Hepatocyte (in vitro differentiated cells): ENCODE data around the gene RNF208. TPM values are rescaled to one million over a fixed set of nuclear protein-coding genes. Genes with fewer than 3 reads are reported as not detected.

Experiments
- DNase-seq: peaks from one replicate; pipeline ENCODE4 v3.0.0-alpha.2; 2016; ENCODE audit warnings: low spot score
- H2AFZ ChIP-seq: fragments of 200-600 bp; sonication (generic); 2 replicates; pipeline ENCODE4 v1.6.0; 2016; ENCODE audit warnings: antibody characterized with exemption, mild to moderate bottlenecking
- H3K27ac ChIP-seq: fragments of 200-600 bp; sonication (generic); 2 replicates; pipeline ENCODE4 v1.5.1; 2016; ENCODE audit warnings: mild to moderate bottlenecking
- H3K27me3 ChIP-seq: fragments of 200-600 bp; sonication (generic); 2 replicates; pipeline ENCODE4 v1.6.1; 2016
- H3K36me3 ChIP-seq: fragments of 200-600 bp; sonication (generic); replicated peaks from 2 replicates; pipeline ENCODE4 v1.5.1; 2016; ENCODE audit warnings: low read depth; ENCODE audit not compliant: insufficient read depth
- H3K4me1 ChIP-seq: fragments of 200-600 bp; sonication (generic); 2 replicates; pipeline ENCODE4 v1.5.1; 2016; ENCODE audit warnings: mild to moderate bottlenecking, moderate library complexity; ENCODE audit not compliant: insufficient read depth
- H3K4me2 ChIP-seq: fragments of 200-600 bp; sonication (generic); 2 replicates; pipeline ENCODE4 v1.6.0; 2016
- H3K4me3 ChIP-seq: fragments of 200-600 bp; sonication (generic); 2 replicates; pipeline ENCODE4 v1.5.1; 2016; ENCODE audit warnings: mild to moderate bottlenecking
- H3K79me2 ChIP-seq: fragments of 200-600 bp; sonication (generic); 2 replicates; pipeline ENCODE4 v1.6.0; 2017; ENCODE audit warnings: mild to moderate bottlenecking
- H3K9me2 ChIP-seq: fragments of 200-600 bp; sonication (generic); replicated peaks from 2 replicates; pipeline ENCODE4 v1.6.0; 2017; ENCODE audit warnings: mild to moderate bottlenecking; ENCODE audit not compliant: insufficient read depth
- H3K9me3 ChIP-seq: fragments of 200-600 bp; sonication (generic); 2 replicates; pipeline ENCODE4 v1.5.1; 2016; ENCODE audit warnings: low read depth, mild to moderate bottlenecking
- H4K20me1 ChIP-seq: fragments of 200-600 bp; sonication (generic); 2 replicates; pipeline ENCODE4 v1.6.0; 2016; ENCODE audit warnings: mild to moderate bottlenecking; ENCODE audit not compliant: insufficient read depth, poor library complexity, severe bottlenecking
- CTCF ChIP-seq: fragments of 200-600 bp; sonication (generic); IDR thresholded peaks from 2 replicates; pipeline ENCODE4 v1.5.1; 2016; ENCODE audit warnings: antibody characterized with exemption, mild to moderate bottlenecking; ENCODE audit not compliant: poor library complexity
- EZH2 ChIP-seq: fragments of 200-600 bp; sonication (generic); IDR thresholded peaks from 2 replicates; pipeline ENCODE4 v1.6.1; 2016; ENCODE audit warnings: antibody characterized with exemption, mild to moderate bottlenecking, borderline replicate concordance
- EZH2phosphoT487 ChIP-seq: fragments of 200-600 bp; sonication (generic); IDR thresholded peaks from one replicate; pipeline ENCODE4 v1.6.1; 2018; ENCODE audit warnings: antibody characterized with exemption, mild to moderate bottlenecking, low read depth, moderate library complexity; ENCODE audit not compliant: unreplicated experiment, severe bottlenecking
- WGBS: methylation state at CpG from one replicate; pipeline ENCODE4 v1.1.6; 2016; ENCODE audit warnings: low lambda C conversion rate; ENCODE audit errors: missing lambda C conversion rate; 5-methylcytosine and 5-hydroxymethylcytosine counted together
- polyA plus RNA-seq: library from polyadenylated mRNA; unstranded; fragments of >200 nt; fragmentation: Nextera tagmentation; extraction: Ambion mirVana; gene quantifications from 2 replicates; pipeline ENCODE4 v1.2.1, GENCODE V29; 2016
- total RNA-seq: library from RNA; depleted of rRNA; stranded (reverse); fragments of >200 nt; gene quantifications from 2 replicates; pipeline ENCODE4 v1.2.3, GENCODE V29; 2014

Gene RNF208
- total and polyA plus RNA-seq, 2 experiments from 2014 or later = 1.6 to 3.3 TPM

- Histone ChIP-seq H3K4me2 (peak overlapping the region; percentile 95), H2AFZ (peak overlapping the region; percentile 77), H4K20me1 (peaks cover 25% of the 10 kb centered on the region), H3K27me3 (no peaks in the 10 kb centered on the region), H3K9me3 (no peaks in the 10 kb centered on the region), H3K36me3 (no peaks in the 10 kb centered on the region), H3K4me1 (peaks cover 22% of the 10 kb centered on the region), H3K9me2 (no peaks in the 10 kb centered on the region), H3K79me2 (peaks cover 56% of the 10 kb centered on the region), H3K27ac (peak overlapping the region; percentile 98), H3K4me3 (peak overlapping the region; percentile 59)
- TF ChIP-seq CTCF = no peak
- no peak for TF ChIP-seq EZH2phosphoT487
- no peak for TF ChIP-seq EZH2
- DNase-seq = no peak
- 2% methylated on average over 30 of the region's 31 CpGs for WGBS
Observed at GRCh38 chr9:137188086-137188489, 34.0 kb downstream of the RNF208 start.

GRCh38 chr9:137187386-137187785 is 34.7 kb downstream of the RNF208 start:
- Histone ChIP-seq H3K4me1 (peaks cover 22% of the 10 kb centered on the region), H3K9me3 (no peaks in the 10 kb centered on the region), H3K4me3 (peak overlapping the region; percentile 59), H3K27ac (no peak overlapping the region), H2AFZ (no peak overlapping the region), H3K9me2 (no peaks in the 10 kb centered on the region), H3K36me3 (no peaks in the 10 kb centered on the region), H3K27me3 (no peaks in the 10 kb centered on the region), H3K4me2 (peak overlapping the region; percentile 95), H4K20me1 (peaks cover 25% of the 10 kb centered on the region), H3K79me2 (peaks cover 49% of the 10 kb centered on the region)
- DNase-seq = no peak
- TF ChIP-seq EZH2phosphoT487 = no peak
- no peak for TF ChIP-seq EZH2
- no peak for TF ChIP-seq CTCF
- 91% methylated on average over 15 of the region's 15 CpGs for WGBS

GRCh38 chr9:137186385-137186784 is 35.7 kb downstream of the RNF208 start:
- WGBS = 93% methylated on average over 6 of the region's 6 CpGs
- H3K79me2 ChIP-seq = peaks cover 39% of the 10 kb centered on the region
- TF ChIP-seq CTCF (no peak), EZH2 (no peak), EZH2phosphoT487 (no peak)

GRCh38 chr9:137185921-137186320 is 36.1 kb downstream of the RNF208 start:
- no peaks in the 10 kb centered on the region for H3K36me3 ChIP-seq
- 95% methylated on average over 19 of the region's 19 CpGs for WGBS

More at GRCh38 chr9:137186385-137186784, 35.7 kb downstream of the RNF208 start:
- Histone ChIP-seq H3K9me3 (no peaks in the 10 kb centered on the region), H3K27ac (no peak overlapping the region), H3K4me3 (no peak overlapping the region), H4K20me1 (peaks cover 25% of the 10 kb centered on the region), H3K4me2 (peak overlapping the region; percentile 95), H2AFZ (no peak overlapping the region), H3K27me3 (no peaks in the 10 kb centered on the region), H3K36me3 (no peaks in the 10 kb centered on the region), H3K4me1 (peaks cover 22% of the 10 kb centered on the region), H3K9me2 (no peaks in the 10 kb centered on the region)
- no peak for DNase-seq

More at GRCh38 chr9:137185921-137186320, 36.1 kb downstream of the RNF208 start:
- Histone ChIP-seq H3K9me3 (no peaks in the 10 kb centered on the region), H3K79me2 (peaks cover 35% of the 10 kb centered on the region), H3K4me3 (no peak overlapping the region), H3K27ac (no peak overlapping the region), H2AFZ (no peak overlapping the region), H4K20me1 (peaks cover 22% of the 10 kb centered on the region), H3K27me3 (no peaks in the 10 kb centered on the region), H3K4me1 (peaks cover 22% of the 10 kb centered on the region), H3K9me2 (no peaks in the 10 kb centered on the region), H3K4me2 (no peak overlapping the region)
- TF ChIP-seq CTCF = no peak
- no peak for DNase-seq
